Calu3 (cell line): ENCODE data around the gene TFDP2. TPM values are rescaled to one million over a fixed set of nuclear protein-coding genes. Genes with fewer than 3 reads are reported as not detected.
A peak's percentile ranks its signal among the peaks of the same experiment; 100 is the strongest.
"Not testable (repeated sequence)": the region's sequence is repeated elsewhere in the genome, so short reads cannot be mapped to it uniquely, and the experiment has no call there.

Experiments used
- BruUV-seq: library from RNA; stranded (reverse); fragments of 400-500 nt; replicated peaks from 2 replicates; lab custom pipeline; 2021; lab: Mats Ljungman, UMichigan
- CTCF ChIA-PET: fragments of 300-600 bp; sonication (Branson Sonifier 250); formaldehyde crosslinking; loops from one replicate; lab custom pipeline; 2022; ENCODE audit warnings: antibody characterized with exemption; lab: Charles Lee
- DNase-seq: peaks from one replicate; pipeline ENCODE4 v3.0.0; 2022
- H3K27ac Mint-ChIP-seq: one replicate; pipeline ENCODE4 v1.8.0; 2022; ENCODE audit warnings: mixed read lengths; ENCODE audit not compliant: unreplicated experiment
- H3K27me3 Mint-ChIP-seq: one replicate; pipeline ENCODE4 v1.8.0; 2022; ENCODE audit warnings: mixed read lengths; ENCODE audit not compliant: unreplicated experiment
- H3K36me3 Mint-ChIP-seq: one replicate; pipeline ENCODE4 v1.8.0; 2022; ENCODE audit warnings: mild to moderate bottlenecking, moderate library complexity, mixed read lengths; ENCODE audit not compliant: insufficient read depth, unreplicated experiment
- H3K4me1 Mint-ChIP-seq: one replicate; pipeline ENCODE4 v1.8.0; 2022; ENCODE audit warnings: mild to moderate bottlenecking, low read depth, mixed read lengths; ENCODE audit not compliant: unreplicated experiment
- H3K4me3 Mint-ChIP-seq: one replicate; pipeline ENCODE4 v1.8.0; 2022; ENCODE audit warnings: mild to moderate bottlenecking, low read depth, moderate library complexity, mixed read lengths; ENCODE audit not compliant: unreplicated experiment
- H3K9me3 Mint-ChIP-seq: one replicate; pipeline ENCODE4 v1.8.0; 2022; ENCODE audit warnings: low read depth, mixed read lengths; ENCODE audit not compliant: unreplicated experiment
- intact Hi-C: fragments of 100-400 bp; cut with micrococcal nuclease; formaldehyde crosslinking; loops from one replicate; pipeline ENCODE4 v1.10.0; 2022; ENCODE audit not compliant: unreplicated experiment
- total RNA-seq: library from RNA; stranded (reverse); gene quantifications from 2 replicates; pipeline ENCODE4 v1.2.3, GENCODE V29; 2022
- TF ChIP-seq, protein P1 (sequence below): fragments of 200-600 bp; IDR thresholded peaks from one replicate; pipeline ENCODE4 v1.8.0; 2022; ENCODE audit warnings: antibody characterized with exemption; ENCODE audit not compliant: unreplicated experiment

Gene TFDP2
- total RNA-seq, 1 experiment from 2014 or later, result 54.8 TPM

DNA sequence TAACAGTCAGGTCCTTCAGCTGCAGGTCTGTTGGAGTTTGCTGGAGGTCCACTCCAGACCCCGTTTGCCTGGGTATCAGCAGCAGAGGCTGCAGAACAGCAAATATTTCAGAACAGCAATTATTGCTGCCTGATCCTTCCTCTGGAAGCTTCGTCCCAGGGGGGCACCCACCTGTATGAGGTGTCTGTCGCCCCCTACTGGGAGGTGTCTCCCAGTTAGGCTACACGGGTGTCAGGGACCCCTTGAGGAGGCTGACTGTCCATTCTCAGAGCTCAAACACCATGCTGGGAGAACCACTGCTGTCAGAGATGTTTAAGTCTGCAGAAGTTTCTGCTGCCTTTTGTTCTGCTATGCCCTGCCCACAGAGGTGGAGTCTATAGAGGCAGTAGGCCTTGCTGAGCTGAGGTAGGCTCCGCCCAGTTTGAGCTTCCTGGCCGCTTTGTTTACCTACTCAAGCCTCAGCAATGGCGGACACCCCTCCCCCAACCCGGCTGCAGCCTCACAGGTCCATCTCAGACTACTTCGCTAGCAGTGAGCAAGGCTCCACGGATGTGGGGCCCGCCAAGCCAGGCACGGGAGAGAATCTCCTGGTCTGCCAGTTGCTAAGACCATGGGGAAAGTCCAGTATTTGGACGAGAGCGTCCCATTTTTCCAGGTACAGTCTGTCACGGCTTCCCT, 8.6 kb downstream of the TFDP2 start:
- CTCF ChIA-PET, DNase-seq, intact Hi-C loops: not testable (repeated sequence)

DNA sequence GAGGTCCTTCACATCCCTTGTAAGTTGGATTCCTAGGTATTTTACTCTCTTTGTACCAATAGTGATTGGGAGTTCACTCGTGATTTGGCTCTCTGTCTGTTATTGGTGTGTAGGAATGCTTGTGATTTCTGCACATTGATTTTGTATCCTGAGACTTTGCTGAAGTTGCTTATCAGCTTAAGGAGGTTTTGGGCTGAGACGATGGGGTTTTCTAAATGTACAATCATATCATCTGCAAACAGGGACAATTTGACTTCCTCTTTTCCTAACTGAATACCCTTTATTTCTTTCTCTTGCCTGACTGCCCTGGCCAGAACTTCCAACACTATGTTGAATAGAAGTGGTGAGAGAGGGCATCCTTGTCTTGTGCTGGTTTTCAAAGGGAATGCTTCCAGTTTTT, 12.3 kb downstream of the TFDP2 start:
- BruUV-seq, H3K36me3 Mint-ChIP-seq, CTCF ChIA-PET: not testable (repeated sequence)

More for the DNA sequence above, 8.6 kb downstream of the TFDP2 start:
- H3K4me1 Mint-ChIP-seq, BruUV-seq, H3K9me3 Mint-ChIP-seq, H3K27ac Mint-ChIP-seq, H3K27me3 Mint-ChIP-seq, H3K36me3 Mint-ChIP-seq, H3K4me3 Mint-ChIP-seq: not testable (repeated sequence)
- TF ChIP-seq, protein P1, sequence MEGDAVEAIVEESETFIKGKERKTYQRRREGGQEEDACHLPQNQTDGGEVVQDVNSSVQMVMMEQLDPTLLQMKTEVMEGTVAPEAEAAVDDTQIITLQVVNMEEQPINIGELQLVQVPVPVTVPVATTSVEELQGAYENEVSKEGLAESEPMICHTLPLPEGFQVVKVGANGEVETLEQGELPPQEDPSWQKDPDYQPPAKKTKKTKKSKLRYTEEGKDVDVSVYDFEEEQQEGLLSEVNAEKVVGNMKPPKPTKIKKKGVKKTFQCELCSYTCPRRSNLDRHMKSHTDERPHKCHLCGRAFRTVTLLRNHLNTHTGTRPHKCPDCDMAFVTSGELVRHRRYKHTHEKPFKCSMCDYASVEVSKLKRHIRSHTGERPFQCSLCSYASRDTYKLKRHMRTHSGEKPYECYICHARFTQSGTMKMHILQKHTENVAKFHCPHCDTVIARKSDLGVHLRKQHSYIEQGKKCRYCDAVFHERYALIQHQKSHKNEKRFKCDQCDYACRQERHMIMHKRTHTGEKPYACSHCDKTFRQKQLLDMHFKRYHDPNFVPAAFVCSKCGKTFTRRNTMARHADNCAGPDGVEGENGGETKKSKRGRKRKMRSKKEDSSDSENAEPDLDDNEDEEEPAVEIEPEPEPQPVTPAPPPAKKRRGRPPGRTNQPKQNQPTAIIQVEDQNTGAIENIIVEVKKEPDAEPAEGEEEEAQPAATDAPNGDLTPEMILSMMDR, result peak; percentile 32

DNA sequence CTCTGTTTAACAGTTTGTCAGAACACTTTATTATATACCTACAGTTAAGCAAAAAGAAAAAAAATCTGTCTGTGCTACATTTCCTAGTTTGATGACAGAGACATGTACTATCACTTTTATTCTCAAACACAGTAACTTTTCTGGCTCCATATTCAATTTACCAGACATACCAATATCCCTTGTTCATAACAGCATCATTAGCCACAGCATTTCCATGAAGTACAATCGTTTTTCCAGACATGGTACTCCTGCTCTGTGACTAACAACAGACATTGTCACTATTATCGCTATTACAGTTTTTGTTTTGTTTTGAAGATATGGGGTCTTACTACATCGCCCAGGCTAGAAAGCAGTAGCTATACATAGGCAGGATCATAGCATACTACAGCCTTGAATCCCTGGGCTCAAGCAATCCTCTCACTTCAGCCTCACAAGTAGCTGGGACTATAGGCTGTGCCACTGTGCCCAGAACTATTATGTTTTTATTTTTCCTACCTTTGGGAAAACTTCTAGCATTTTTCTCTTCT, 14.5 kb downstream of the TFDP2 start:
- no peaks in the 10 kb centered on the region for H3K27me3 Mint-ChIP-seq
- no peak overlapping the region for H3K27ac Mint-ChIP-seq
- no peak overlapping the region for H3K4me3 Mint-ChIP-seq
- no peaks in the 10 kb centered on the region for H3K4me1 Mint-ChIP-seq
- TF ChIP-seq, protein P1, result no peak
- intact Hi-C loops, result no loop called here
- H3K9me3 Mint-ChIP-seq, result peaks cover 3% of the 10 kb centered on the region
- H3K36me3 Mint-ChIP-seq, result no peaks in the 10 kb centered on the region
- BruUV-seq, result no TSS peak
- no peak for DNase-seq
- CTCF ChIA-PET, result interaction anchor here (0.5 to 0.6 kb wide), 2 partner anchors 9 to 56 kb away, joined by 3 to 4 read pairs; no protein-coding TSS in a partner anchor

More for the DNA sequence above, 12.3 kb downstream of the TFDP2 start:
- intact Hi-C loops, DNase-seq, H3K27me3 Mint-ChIP-seq, H3K4me3 Mint-ChIP-seq, H3K4me1 Mint-ChIP-seq, H3K9me3 Mint-ChIP-seq, H3K27ac Mint-ChIP-seq: not testable (repeated sequence)

DNA sequence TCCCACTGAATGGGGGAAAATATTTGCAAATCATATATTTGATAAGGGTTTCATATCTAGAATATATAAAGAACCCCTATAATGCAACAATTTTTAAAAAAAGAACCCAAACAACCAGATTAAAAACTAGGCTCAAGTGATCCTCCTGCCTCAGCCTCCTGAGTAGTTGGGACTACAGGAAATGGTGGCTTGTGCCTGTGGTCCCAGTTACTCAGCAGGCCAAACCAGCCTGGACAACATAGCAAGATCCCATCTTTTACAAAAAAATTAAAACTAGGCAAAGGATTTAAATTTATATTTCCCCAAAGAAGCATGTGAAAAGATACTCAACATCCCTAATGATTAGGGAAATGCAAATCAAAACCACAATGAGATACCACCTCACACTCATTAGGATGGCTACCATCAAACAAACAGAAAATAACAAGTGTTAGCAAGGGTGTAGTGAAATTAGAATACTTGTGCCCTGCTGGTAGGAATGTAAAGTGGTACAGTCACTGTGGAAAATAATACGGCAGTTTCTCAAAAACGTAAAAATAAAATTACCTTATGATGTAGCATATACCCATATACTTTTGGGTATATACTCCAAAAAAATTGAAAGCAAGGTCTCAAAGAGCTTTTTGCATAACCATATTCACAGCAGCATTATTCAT, 19.7 kb downstream of the TFDP2 start:
- CTCF ChIA-PET, result no interaction called here
- Mint-ChIP-seq H3K27me3 (no peaks in the 10 kb centered on the region), H3K27ac (no peak overlapping the region), H3K4me1 (no peaks in the 10 kb centered on the region), H3K4me3 (no peak overlapping the region), H3K9me3 (no peaks in the 10 kb centered on the region), H3K36me3 (no peaks in the 10 kb centered on the region)
- intact Hi-C loops, result loop anchor here (2.0 to 10.0 kb wide), 3 partner anchors 78 to 165 kb away; partner anchors contain the start of gene GK5
- BruUV-seq, result no TSS peak
- no peak for DNase-seq
- TF ChIP-seq, protein P1, result peak; percentile 35
